Activated CD8-positive, alpha-beta memory T cell treated with anti-CD3 and anti-CD28 coated beads for 1 hour (primary cell): ENCODE results near the gene PIGC.
A peak's percentile ranks its signal among the peaks of the same experiment; 100 is the strongest.

ENCODE experiments used
- DNase-seq, 2 donors: peaks; one replicate each; pipeline ENCODE4 v3.0.0-alpha.2; 2020; ENCODE audit warnings: low read depth in 1 of 2; ENCODE audit errors: extremely low read depth in 1 of 2

Gene PIGC

GRCh38 chr1:172443666-172444453, at the start of gene PIGC:
PIGC (minus strand) TSS chr1:172444069; CDS start chr1:172442622, 1,447 bp downstream.
- peak; percentile 85 to 86 for DNase-seq

- no peak for DNase-seq
Observed at GRCh38 chr1:172492421-172492820, 48.6 kb upstream of the PIGC start.

- no peak for DNase-seq
Observed at GRCh38 chr1:172489847-172490246, 46.0 kb upstream of the PIGC start.

- DNase-seq: no peak
Observed at GRCh38 chr1:172488393-172488792, 44.5 kb upstream of the PIGC start.

- no peak for DNase-seq
Observed at GRCh38 chr1:172487550-172487949, 43.7 kb upstream of the PIGC start.

GRCh38 chr1:172486805-172487454, 43.1 kb upstream of the PIGC start:
- no peak for DNase-seq

GRCh38 chr1:172485626-172486025, 41.8 kb upstream of the PIGC start:
- no peak for DNase-seq

- no peak for DNase-seq
Observed at GRCh38 chr1:172484252-172484651, 40.4 kb upstream of the PIGC start.

GRCh38 chr1:172483448-172483847, 39.6 kb upstream of the PIGC start:
- DNase-seq: no peak

- DNase-seq: no peak
Observed at GRCh38 chr1:172482044-172482443, 38.2 kb upstream of the PIGC start.

- no peak for DNase-seq
Observed at GRCh38 chr1:172480431-172480830, 36.6 kb upstream of the PIGC start.

- no peak for DNase-seq
Observed at GRCh38 chr1:172478485-172478884, 34.6 kb upstream of the PIGC start.

GRCh38 chr1:172477741-172478140, 33.9 kb upstream of the PIGC start:
- DNase-seq: no peak

- no peak for DNase-seq
Observed at GRCh38 chr1:172477216-172477615, 33.3 kb upstream of the PIGC start.

- no peak for DNase-seq
Observed at GRCh38 chr1:172476218-172476811, 32.4 kb upstream of the PIGC start.

GRCh38 chr1:172473842-172474241, 30.0 kb upstream of the PIGC start:
- DNase-seq: no peak

GRCh38 chr1:172473302-172473701, 29.4 kb upstream of the PIGC start:
- no peak for DNase-seq

- DNase-seq: no peak
Observed at GRCh38 chr1:172472495-172472894, 28.6 kb upstream of the PIGC start.

- DNase-seq: no peak
Observed at GRCh38 chr1:172471666-172472065, 27.8 kb upstream of the PIGC start.

- DNase-seq: no peak
Observed at GRCh38 chr1:172470149-172470548, 26.3 kb upstream of the PIGC start.

- no peak for DNase-seq
Observed at GRCh38 chr1:172469717-172470116, 25.8 kb upstream of the PIGC start.

- DNase-seq: no peak
Observed at GRCh38 chr1:172468296-172468695, 24.4 kb upstream of the PIGC start.
